GM06990 (cell line): Measurements from ENCODE around the gene TMED4.
A peak's percentile ranks its signal among the peaks of the same experiment; 100 is the strongest.

Experiments
- DNase-seq: peaks from one replicate; pipeline ENCODE4 v3.0.0-alpha.2; 2011; ENCODE audit not compliant: insufficient read length; ENCODE audit errors: extremely low read depth
- H3K27me3 ChIP-seq: replicated peaks from 2 replicates; pipeline ENCODE4 v1.6.0; 2011; ENCODE audit warnings: low read length; ENCODE audit not compliant: control insufficient read depth, insufficient read depth
- H3K36me3 ChIP-seq: 2 replicates; pipeline ENCODE4 v1.5.1; 2011; ENCODE audit warnings: low read length; ENCODE audit not compliant: control insufficient read depth, insufficient read depth
- H3K4me3 ChIP-seq: replicated peaks from 2 replicates; pipeline ENCODE4 v1.5.1; 2011; ENCODE audit warnings: low read depth, mild to moderate bottlenecking, control low read depth, low read length
- TF ChIP-seq, protein P1 (sequence below): IDR thresholded peaks from 2 replicates; pipeline ENCODE4 v1.5.1; 2011; ENCODE audit warnings: low read length, control low read depth, mild to moderate bottlenecking, inconsistent platforms; ENCODE audit not compliant: insufficient read depth, poor library complexity, severe bottlenecking

The TMED4 gene

GRCh38 chr7:44590910-44591309 is 8.9 kb upstream of the TMED4 start:
- TF ChIP-seq, protein P1, sequence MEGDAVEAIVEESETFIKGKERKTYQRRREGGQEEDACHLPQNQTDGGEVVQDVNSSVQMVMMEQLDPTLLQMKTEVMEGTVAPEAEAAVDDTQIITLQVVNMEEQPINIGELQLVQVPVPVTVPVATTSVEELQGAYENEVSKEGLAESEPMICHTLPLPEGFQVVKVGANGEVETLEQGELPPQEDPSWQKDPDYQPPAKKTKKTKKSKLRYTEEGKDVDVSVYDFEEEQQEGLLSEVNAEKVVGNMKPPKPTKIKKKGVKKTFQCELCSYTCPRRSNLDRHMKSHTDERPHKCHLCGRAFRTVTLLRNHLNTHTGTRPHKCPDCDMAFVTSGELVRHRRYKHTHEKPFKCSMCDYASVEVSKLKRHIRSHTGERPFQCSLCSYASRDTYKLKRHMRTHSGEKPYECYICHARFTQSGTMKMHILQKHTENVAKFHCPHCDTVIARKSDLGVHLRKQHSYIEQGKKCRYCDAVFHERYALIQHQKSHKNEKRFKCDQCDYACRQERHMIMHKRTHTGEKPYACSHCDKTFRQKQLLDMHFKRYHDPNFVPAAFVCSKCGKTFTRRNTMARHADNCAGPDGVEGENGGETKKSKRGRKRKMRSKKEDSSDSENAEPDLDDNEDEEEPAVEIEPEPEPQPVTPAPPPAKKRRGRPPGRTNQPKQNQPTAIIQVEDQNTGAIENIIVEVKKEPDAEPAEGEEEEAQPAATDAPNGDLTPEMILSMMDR = no peak
- Histone ChIP-seq H3K27me3 (no peaks in the 10 kb centered on the region), H3K4me3 (no peak overlapping the region), H3K36me3 (no peaks in the 10 kb centered on the region)
- DNase-seq = no peak

- TF ChIP-seq, protein P1 = peak; percentile 49
- no peak overlapping the region for H3K4me3 ChIP-seq
- DNase-seq = no peak
- H3K27me3 ChIP-seq = no peaks in the 10 kb centered on the region
- no peaks in the 10 kb centered on the region for H3K36me3 ChIP-seq
Observed at GRCh38 chr7:44587843-44588711, 6.0 kb upstream of the TMED4 start.

DNA sequence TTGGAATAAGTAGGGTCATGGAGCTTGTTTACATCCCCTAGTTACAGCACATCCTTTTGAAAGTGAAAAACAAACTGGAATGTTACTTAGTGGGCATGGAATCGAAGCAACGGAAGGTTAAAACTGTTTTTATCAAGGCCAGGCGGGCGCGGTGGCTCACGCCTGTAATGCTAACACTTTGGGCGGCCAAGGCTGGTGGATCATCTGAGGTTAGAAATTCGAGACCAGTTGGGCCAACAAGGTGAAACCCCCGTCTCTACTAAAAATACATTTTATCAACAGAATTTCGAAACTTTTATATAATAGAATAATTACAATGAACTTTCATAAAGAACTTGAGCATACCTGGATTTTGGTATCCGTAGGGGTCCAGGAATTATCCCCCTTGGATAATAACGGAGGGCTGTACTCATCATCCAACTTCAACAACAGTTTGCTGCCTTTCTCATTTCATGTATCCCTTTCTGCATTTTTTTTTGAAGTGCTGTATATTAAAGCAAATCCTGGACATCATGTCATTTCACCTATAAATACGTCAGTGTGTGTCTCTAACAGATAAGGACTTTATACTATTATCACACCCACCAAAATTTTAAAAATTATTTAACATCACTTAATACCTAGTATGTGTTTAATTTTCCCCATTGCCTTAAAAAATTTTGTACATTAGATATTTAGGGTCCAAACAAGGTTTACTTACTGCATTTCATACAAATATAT is 1.3 kb upstream of the TMED4 start:
- peaks cover 7% of the 10 kb centered on the region for H3K36me3 ChIP-seq
- peak overlapping the region; percentile 78; the same call in 1 of the 2 replicates for H3K4me3 ChIP-seq
- no peaks in the 10 kb centered on the region for H3K27me3 ChIP-seq
- DNase-seq = no peak
- TF ChIP-seq, protein P1 = no peak

- Histone ChIP-seq H3K4me3 (peak overlapping the region; percentile 72), H3K36me3 (peaks cover 11% of the 10 kb centered on the region), H3K27me3 (no peaks in the 10 kb centered on the region)
- no peak for DNase-seq
- TF ChIP-seq, protein P1 = no peak
Observed at GRCh38 chr7:44580945-44581878, 819 bp downstream of the TMED4 start.

- TF ChIP-seq, protein P1 = no peak
- Histone ChIP-seq H3K36me3 (peaks cover 22% of the 10 kb centered on the region), H3K27me3 (no peaks in the 10 kb centered on the region), H3K4me3 (no peak overlapping the region)
- DNase-seq = no peak
Observed at GRCh38 chr7:44576228-44576627, 5.8 kb downstream of the TMED4 start.
